Kidney tubule cell (primary cell): Measurements from ENCODE around the gene NAP1L4.

Source experiments
- DNase-seq: peaks from one replicate; pipeline ENCODE4 v3.0.0-alpha.2; 2018; ENCODE audit warnings: low spot score

The NAP1L4 gene

GRCh38 chr11:2904153-2905052 lies 87.7 kb downstream of the NAP1L4 start:
- DNase-seq, result no peak

- no peak for DNase-seq
Observed at GRCh38 chr11:2903672-2904011, 88.5 kb downstream of the NAP1L4 start.

- DNase-seq, result no peak
Observed at GRCh38 chr11:2902784-2903671, 89.1 kb downstream of the NAP1L4 start.

DNA sequence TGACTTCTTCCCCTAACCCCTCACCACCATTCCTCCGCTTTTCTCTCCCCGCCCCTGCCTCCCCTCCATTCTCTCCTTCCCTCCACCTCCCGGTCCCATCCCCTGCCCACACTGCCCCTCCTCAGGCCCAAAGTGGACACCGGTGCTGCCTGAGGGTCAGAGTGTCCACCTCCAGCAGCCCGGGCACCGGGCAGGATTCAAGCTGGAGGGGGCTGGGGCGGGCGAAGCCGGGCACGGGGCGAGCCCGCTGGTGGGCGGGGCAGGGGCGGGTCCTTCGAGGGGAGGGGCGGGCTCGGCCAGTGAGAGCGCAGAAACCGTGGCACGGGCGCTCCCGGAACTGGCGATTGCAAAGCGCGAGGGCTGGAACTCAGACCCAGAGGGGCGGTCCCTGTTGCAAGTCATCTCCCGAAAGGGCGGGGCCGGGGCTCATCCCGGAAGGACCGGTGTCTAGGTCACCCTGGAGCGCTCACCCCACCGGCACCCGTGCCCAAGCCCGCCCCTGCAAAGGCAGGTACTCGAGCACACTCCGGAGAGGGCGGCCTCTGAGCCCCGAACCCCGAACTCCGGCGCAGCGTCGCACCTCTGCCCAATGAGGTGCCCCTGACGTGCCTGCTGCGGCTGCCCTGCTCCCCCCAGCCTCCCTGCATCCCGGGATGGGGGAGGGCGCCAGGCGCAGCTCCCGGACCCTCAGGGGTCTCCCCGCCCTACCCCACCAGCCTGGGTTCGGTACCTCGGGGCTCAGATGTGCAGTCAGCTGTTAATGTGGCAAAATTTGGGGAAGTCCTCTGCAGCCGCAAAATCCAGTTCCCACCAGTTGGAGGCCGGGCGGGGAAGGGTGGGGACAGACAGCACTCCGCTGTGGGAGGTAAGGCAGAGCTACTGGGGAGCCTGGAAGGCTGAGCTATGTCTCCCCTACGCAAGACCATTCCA lies 90.0 kb downstream of the NAP1L4 start:
- DNase-seq, result peak; percentile 93

DNA sequence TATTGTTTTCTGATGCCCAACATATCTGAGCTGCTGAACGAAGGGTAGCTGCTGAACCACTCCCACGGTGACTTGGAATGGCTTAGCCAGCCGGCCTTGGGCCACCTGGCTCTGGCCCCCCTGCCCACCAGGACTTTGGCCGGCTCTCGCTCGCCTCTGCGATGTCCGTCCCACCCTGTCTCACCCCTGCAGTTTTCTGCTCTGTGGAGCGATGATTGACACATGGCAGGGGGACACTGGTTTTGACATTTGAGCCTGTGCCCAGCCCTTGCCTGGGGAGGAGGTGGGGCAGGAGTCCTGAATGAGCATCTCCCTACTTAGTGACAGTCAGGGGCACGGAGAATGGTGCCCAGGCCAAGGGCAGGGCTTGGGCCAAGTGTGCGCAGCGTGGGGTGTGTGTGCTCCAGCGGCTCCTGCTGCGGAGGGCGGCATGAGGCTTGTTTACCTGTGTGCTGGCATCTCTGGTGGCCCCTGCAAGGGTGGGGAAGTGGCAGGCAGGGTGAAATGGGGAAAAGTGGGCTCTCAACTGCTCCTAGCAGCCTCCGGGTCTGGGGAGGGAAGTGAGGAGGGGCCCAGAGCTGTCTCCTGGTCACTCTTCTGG lies 90.8 kb downstream of the NAP1L4 start:
- no peak for DNase-seq

- peak; percentile 39 for DNase-seq
Observed at GRCh38 chr11:2899080-2899783, 92.9 kb downstream of the NAP1L4 start.

- peak; percentile 85 for DNase-seq
Observed at GRCh38 chr11:2898366-2899079, 93.6 kb downstream of the NAP1L4 start.

DNA sequence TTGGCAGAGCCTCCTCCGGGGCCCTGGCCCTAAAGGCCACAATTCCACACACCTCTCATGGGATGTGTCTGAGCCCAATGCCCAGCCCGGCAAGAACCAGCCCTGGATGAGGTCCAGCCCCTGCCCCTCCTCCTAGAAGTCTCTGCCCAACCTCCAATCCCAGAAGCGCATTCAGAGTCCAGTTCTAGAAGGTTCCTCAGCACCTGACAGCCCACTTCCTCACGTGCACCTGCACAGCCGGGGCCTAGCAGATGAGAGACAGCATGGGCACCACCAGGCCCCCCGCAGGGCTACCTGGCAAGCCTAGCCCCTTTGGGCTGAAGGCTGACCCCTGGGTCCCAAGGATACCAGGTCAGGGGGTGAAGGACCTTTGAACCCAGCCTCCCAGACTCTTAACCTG lies 95.1 kb downstream of the NAP1L4 start:
- no peak for DNase-seq

- no peak for DNase-seq
Observed at GRCh38 chr11:2896047-2896446, 96.1 kb downstream of the NAP1L4 start.
